K562 (cell line): ENCODE data around the gene NPAS2. TPM values are rescaled to one million over a fixed set of nuclear protein-coding genes. Genes with fewer than 3 reads are reported as not detected.

Experiments used
- CEBPG ChIP-seq, 3 experiments: fragments of 200-800 bp in 1 of 3; sonication (Bioruptor generic) in 1 of 3; sonication (generic) in 1 of 3; formaldehyde crosslinking in 1 of 3; IDR thresholded peaks in 2 of 3; conservative IDR thresholded peaks in 1 of 3; 2 replicates each; pipeline versions ENCODE4 v1.6.1 to v1.8.0; 2016 to 2022; ENCODE audit warnings: missing compliant biosample characterization in 2 of 3, missing genetic modification characterization in 2 of 3, mild to moderate bottlenecking in 1 of 3, missing genetic modification reagents in 1 of 3
- KDM2B ChIP-seq: fragments of 250-450 bp; sonication (Bioruptor Pico); IDR thresholded peaks from 2 replicates; pipeline ENCODE4 v1.8.0; 2021; ENCODE audit warnings: mild to moderate bottlenecking, moderate library complexity
- MLX ChIP-seq, 2 experiments: fragments of 450-650 bp in 1 of 2; sonication (generic) in 1 of 2; formaldehyde crosslinking; conservative IDR thresholded peaks; 2 replicates each; pipeline versions ENCODE4 v1.4.0 to v1.8.1; 2020 to 2022; ENCODE audit warnings: mild to moderate bottlenecking in 1 of 2, missing genetic modification reagents in 1 of 2
- NCOA4 ChIP-seq: fragments of 450-650 bp; IDR thresholded peaks from 2 replicates; pipeline ENCODE4 v1.6.1; 2018; ENCODE audit warnings: mild to moderate bottlenecking; ENCODE audit not compliant: partially characterized antibody
- NR2C2 ChIP-seq, 2 experiments: fragments of 200-800 bp in 1 of 2; sonication (Bioruptor generic) in 1 of 2; sonication (generic) in 1 of 2; formaldehyde crosslinking in 1 of 2; IDR thresholded peaks; 2 replicates each; pipeline versions ENCODE4 v1.6.1 to v1.8.0; 2016 to 2022; ENCODE audit warnings: mild to moderate bottlenecking in 1 of 2, missing compliant biosample characterization in 1 of 2, missing genetic modification characterization in 1 of 2, missing genetic modification reagents in 1 of 2
- OTX1 ChIP-seq: fragments of 450-650 bp; formaldehyde crosslinking; IDR thresholded peaks from 2 replicates; pipeline ENCODE4 v1.4.0; 2022; ENCODE audit warnings: mild to moderate bottlenecking
- PBX2 ChIP-seq, 2 experiments: IDR thresholded peaks in 1 of 2; conservative IDR thresholded peaks in 1 of 2; 2 replicates each; pipeline ENCODE4 v1.6.1; 2016; ENCODE audit warnings: low read depth in 2 of 2, mild to moderate bottlenecking in 1 of 2, missing compliant biosample characterization in 1 of 2, missing genetic modification characterization in 1 of 2, moderate library complexity in 1 of 2
- PHB ChIP-seq: fragments of 250-450 bp; sonication (Bioruptor Pico); IDR thresholded peaks from 2 replicates; pipeline ENCODE4 v1.5.0; 2021
- SMAD1 ChIP-seq: fragments of 150-350 bp; IDR thresholded peaks from 2 replicates; pipeline ENCODE4 v1.6.1; 2014; ENCODE audit warnings: low read length, low read depth; ENCODE audit not compliant: partially characterized antibody
- TSHZ1 ChIP-seq: fragments of 250-450 bp; sonication (Bioruptor Pico); IDR thresholded peaks from 2 replicates; pipeline ENCODE4 v1.4.0; 2020; ENCODE audit warnings: mild to moderate bottlenecking, moderate library complexity
- ZFP36 ChIP-seq: fragments of 150-350 bp; IDR thresholded peaks from 2 replicates; pipeline ENCODE4 v1.6.1; 2018; ENCODE audit warnings: low read length, low read depth; ENCODE audit not compliant: partially characterized antibody
- ZNF551 ChIP-seq: fragments of 250-450 bp; sonication (Bioruptor Pico); IDR thresholded peaks from 2 replicates; pipeline ENCODE4 v1.5.0; 2021; ENCODE audit warnings: mild to moderate bottlenecking, moderate library complexity
- polyA plus RNA-seq, 8 experiments: library from polyadenylated mRNA; depleted of rRNA in 4 of 8; stranded (reverse) in 5 of 8; unstranded in 3 of 8; fragments of >200 nt; fragmentation: Nextera tagmentation in 2 of 8; fragmentation: Illumina TruSeq in 1 of 8; extraction: Ambion mirVana in 2 of 8; extraction: Trizol in 1 of 8; gene quantifications; 2 replicates each; pipeline versions ENCODE4 v1.2.1 to v1.2.3, GENCODE V29; 2011 to 2014; ENCODE audit warnings: inconsistent platforms in 1 of 8, missing spikeins in 1 of 8
- total RNA-seq, 7 experiments: library from RNA; depleted of rRNA in 6 of 7; stranded (reverse); fragments of >200 nt in 6 of 7; fragmentation: Illumina TruSeq in 2 of 7; extraction: Trizol in 2 of 7; gene quantifications; 2 replicates each; pipeline versions ENCODE4 v1.2.1 to v1.2.3, GENCODE V29; 2011 to 2021; ENCODE audit warnings: low replicate concordance in 1 of 7

The NPAS2 gene
- total and polyA plus RNA-seq, 9 of the 15 experiments (the other 6 are each of a cell fraction or from before 2014, with no cell fraction given): 0.06 to 0.29 (median 0.07) TPM; not detected in 5

- TF ChIP-seq CEBPG (CRISPR knock-in tag; IDR thresholded peaks at IDR 0.05) (no peak), CEBPG (tag; conservative IDR thresholded peaks at IDR 0.05 in 1 of 2, IDR thresholded peaks at IDR 0.05 in 1 of 2) (no peak), OTX1 (no peak), ZNF551 (CRISPR knock-in tag) (no peak), PHB (CRISPR knock-in tag) (no peak), NR2C2 (CRISPR knock-in tag; IDR thresholded peaks at IDR 0.05) (no peak), NR2C2 (tag; IDR thresholded peaks at IDR 0.05) (no peak), TSHZ1 (CRISPR knock-in tag) (no peak), SMAD1 (no peak), ZFP36 (no peak), KDM2B (CRISPR knock-in tag) (no peak), NCOA4 (no peak), PBX2 (CRISPR knock-in tag; IDR thresholded peaks at IDR 0.05; ENCODE audit: low read depth) (no peak), PBX2 (tag; conservative IDR thresholded peaks at IDR 0.05; ENCODE audit: low read depth) (no peak), MLX (CRISPR knock-in tag; conservative IDR thresholded peaks at IDR 0.05) (no peak)
These were observed 33.7 kb upstream of the NPAS2 start (continued) for GRCh38 chr2:100786297-100786658.
